LNCAP (cell line): Measurements from ENCODE around the gene UQCC2.

Experiments
- CTCF ChIP-seq: fragments of 450-650 bp; IDR thresholded peaks from 2 replicates; pipeline ENCODE4 v1.5.1; 2017; ENCODE audit warnings: mild to moderate bottlenecking

The UQCC2 gene

GRCh38 chr6:33728438-33728837 lies 16.9 kb upstream of the UQCC2 start:
- no peak for TF ChIP-seq CTCF

DNA sequence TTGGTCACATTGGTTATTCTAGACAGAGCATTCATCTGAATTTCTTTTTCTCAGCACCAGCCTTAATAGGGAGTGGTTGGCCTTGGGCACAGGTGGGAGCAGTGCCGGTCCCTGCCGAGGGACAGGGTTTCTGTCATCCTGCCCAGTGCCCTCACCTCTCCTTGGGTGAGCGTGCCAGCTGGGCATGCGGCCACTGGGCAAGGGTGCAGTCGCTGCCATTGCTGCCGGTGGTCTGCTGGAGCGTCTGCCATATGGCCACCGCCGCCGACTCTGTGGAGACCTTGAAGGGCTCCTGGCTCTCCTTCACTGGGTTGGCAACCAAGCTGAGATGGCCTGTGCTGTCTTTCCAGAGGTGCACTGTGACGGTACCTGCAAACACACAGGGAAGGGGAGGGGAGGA lies 16.4 kb upstream of the UQCC2 start:
- no peak for TF ChIP-seq CTCF

GRCh38 chr6:33727126-33727525 lies 15.6 kb upstream of the UQCC2 start:
- no peak for TF ChIP-seq CTCF

DNA sequence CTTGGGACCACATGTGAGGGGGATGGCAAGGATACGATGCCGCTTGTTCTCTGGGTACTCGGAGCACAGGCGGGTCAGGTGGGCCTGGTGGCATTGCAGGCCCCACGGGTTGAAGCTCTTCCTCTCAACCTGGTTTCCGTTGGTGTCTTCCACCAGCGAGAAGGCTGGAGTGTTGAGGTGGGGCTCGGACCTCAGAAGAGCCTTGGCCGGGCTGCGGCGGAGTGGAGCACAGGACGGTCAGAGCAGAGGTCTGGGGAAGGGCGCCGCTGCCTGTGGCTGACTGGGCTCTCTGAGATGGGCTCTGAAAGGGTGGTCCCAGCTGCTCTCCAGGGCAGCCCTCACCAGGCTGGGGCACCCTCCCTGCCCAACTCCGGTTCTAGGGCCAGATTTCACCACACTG lies 15.2 kb upstream of the UQCC2 start:
- TF ChIP-seq CTCF: no peak

DNA sequence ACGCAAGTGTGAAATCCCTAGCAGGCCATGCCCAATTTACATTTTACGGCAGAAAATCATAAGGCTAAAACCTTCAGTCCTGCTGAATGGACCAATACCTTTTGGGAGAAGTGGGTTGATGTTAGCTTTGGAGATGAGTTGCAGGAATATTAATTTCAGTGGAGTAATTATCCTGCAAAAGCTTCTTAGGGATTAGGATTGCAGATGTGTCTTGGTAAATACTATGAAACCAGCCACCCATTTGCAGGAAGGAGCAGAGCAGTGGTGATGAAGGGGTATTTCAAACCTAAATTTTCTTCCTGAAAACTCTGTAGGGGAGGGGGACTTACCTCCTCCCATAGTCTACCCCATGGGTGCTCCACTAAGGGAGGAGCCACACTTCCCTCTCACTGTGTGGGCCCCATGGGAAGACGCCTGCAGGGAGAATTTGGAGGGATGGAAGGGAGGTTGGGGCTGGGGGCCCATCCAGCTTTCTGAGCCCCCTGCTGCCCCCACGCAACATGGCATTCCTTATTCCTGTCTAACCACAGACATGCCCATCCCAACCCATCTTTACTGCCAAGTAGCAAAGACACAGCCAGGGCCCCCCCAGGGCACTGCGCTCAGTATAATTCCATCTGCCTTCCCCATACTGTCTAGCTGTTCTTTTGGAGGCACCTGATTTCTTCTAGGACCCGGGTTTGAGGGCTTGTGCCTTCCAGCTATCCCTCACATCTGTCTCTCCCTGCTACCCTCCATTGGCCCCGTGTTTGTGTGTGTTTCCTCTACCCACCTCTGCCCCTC lies 14.6 kb upstream of the UQCC2 start:
- TF ChIP-seq CTCF: no peak

DNA sequence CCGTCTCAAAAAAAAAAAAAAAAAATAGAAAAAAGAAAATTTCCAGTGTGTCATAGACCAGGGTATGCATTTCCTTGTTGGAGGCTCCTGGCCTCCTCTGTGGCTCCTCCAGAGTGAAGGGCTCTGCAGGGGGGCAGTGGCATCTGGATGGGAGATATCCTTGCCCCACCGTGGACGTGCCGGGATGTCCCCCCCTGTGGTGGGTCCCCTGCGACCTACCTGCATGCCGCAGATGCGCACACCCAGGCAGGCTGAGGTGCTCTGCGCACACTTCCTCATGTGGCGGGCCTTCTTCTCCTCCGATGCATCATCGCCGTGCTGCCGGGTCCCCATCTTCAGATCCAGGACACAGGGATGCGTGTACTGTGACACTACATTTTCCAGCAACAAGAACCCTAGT lies 13.7 kb upstream of the UQCC2 start:
- no peak for TF ChIP-seq CTCF

- TF ChIP-seq CTCF: no peak
These were observed 12.9 kb upstream of the UQCC2 start for GRCh38 chr6:33724102-33725023.
